Tibial nerve (tissue), 4 donors: ENCODE measurements around the gene MEN1.

Source experiments
- EP300 ChIP-seq, 2 donors: sonication (generic); formaldehyde crosslinking; IDR thresholded peaks; one replicate each; pipeline ENCODE4 v1.6.1; 2017; ENCODE audit warnings: antibody characterized with exemption in 2 of 2, mild to moderate bottlenecking in 1 of 2
- POLR2A ChIP-seq, 2 donors: fragments of 450-650 bp; IDR thresholded peaks; one replicate each; pipeline ENCODE4 v1.6.1; 2017; ENCODE audit warnings: antibody characterized with exemption in 2 of 2, mild to moderate bottlenecking in 2 of 2, moderate library complexity in 2 of 2
- TF ChIP-seq, protein P1 (sequence below), 5 experiments: fragments of 200-600 bp in 3 of 5; fragments of 450-650 bp in 2 of 5; sonication (generic) in 3 of 5; IDR thresholded peaks; one replicate each; pipeline ENCODE4 v1.5.1; 2016 to 2019; ENCODE audit warnings: antibody characterized with exemption in 5 of 5, mild to moderate bottlenecking in 3 of 5, moderate library complexity in 2 of 5

- TF ChIP-seq POLR2A (IDR thresholded peaks at IDR 0.05) (no peak), EP300 (IDR thresholded peaks at IDR 0.05) (no peak)
- TF ChIP-seq, protein P1, sequence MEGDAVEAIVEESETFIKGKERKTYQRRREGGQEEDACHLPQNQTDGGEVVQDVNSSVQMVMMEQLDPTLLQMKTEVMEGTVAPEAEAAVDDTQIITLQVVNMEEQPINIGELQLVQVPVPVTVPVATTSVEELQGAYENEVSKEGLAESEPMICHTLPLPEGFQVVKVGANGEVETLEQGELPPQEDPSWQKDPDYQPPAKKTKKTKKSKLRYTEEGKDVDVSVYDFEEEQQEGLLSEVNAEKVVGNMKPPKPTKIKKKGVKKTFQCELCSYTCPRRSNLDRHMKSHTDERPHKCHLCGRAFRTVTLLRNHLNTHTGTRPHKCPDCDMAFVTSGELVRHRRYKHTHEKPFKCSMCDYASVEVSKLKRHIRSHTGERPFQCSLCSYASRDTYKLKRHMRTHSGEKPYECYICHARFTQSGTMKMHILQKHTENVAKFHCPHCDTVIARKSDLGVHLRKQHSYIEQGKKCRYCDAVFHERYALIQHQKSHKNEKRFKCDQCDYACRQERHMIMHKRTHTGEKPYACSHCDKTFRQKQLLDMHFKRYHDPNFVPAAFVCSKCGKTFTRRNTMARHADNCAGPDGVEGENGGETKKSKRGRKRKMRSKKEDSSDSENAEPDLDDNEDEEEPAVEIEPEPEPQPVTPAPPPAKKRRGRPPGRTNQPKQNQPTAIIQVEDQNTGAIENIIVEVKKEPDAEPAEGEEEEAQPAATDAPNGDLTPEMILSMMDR (IDR thresholded peaks at IDR 0.05) = no peak
These were observed 25.4 kb downstream of the MEN1 start for GRCh38 chr11:64784813-64785581.
